T1000 (cell line): ENCODE data around the gene GM2A.
"Not testable (repeated sequence)": the region's sequence is repeated elsewhere in the genome, so short reads cannot be mapped to it uniquely, and the experiment has no call there.

Experiments
- DNase-seq: peaks from one replicate; lab custom pipeline; 2025; ENCODE audit warnings: mixed read lengths; lab: John Stamatoyannopoulos, UW

The GM2A gene

GRCh38 chr5:151288180-151288579 is 35.2 kb downstream of the GM2A start:
- no peak for DNase-seq

- DNase-seq: no peak
Measured at GRCh38 chr5:151293624-151294023, 40.6 kb downstream of the GM2A start.

- DNase-seq: no peak
Measured at GRCh38 chr5:151295138-151295537, 42.2 kb downstream of the GM2A start.

- no peak for DNase-seq
Measured at GRCh38 chr5:151295791-151296477, 42.9 kb downstream of the GM2A start.

- no peak for DNase-seq
Measured at GRCh38 chr5:151296478-151296830, 43.5 kb downstream of the GM2A start.

GRCh38 chr5:151296974-151297373 is 44.0 kb downstream of the GM2A start:
- no peak for DNase-seq

- no peak for DNase-seq
Measured at GRCh38 chr5:151298063-151298855, 45.3 kb downstream of the GM2A start.

GRCh38 chr5:151303666-151304065 is 50.7 kb downstream of the GM2A start, which contains the start of gene SLC36A3:
TSS of gene SLC36A3 (minus strand) at chr5:151303766. CDS start at chr5:151303354, 412 bp downstream.
- DNase-seq: no peak

GRCh38 chr5:151309266-151309665 is 56.3 kb downstream of the GM2A start:
- DNase-seq: not testable (repeated sequence)

- not testable (repeated sequence) for DNase-seq
Measured at GRCh38 chr5:151309821-151310220, 56.8 kb downstream of the GM2A start.

GRCh38 chr5:151310932-151311331 is 57.9 kb downstream of the GM2A start:
- DNase-seq: no peak

GRCh38 chr5:151312756-151313324 is 59.9 kb downstream of the GM2A start:
- no peak for DNase-seq

- DNase-seq: no peak
Measured at GRCh38 chr5:151313357-151313756, 60.4 kb downstream of the GM2A start.

- peak; percentile 6 for DNase-seq
Measured at GRCh38 chr5:151315998-151316597, 63.1 kb downstream of the GM2A start.

GRCh38 chr5:151317871-151318270 is 64.9 kb downstream of the GM2A start:
- DNase-seq: no peak

- DNase-seq: no peak
Measured at GRCh38 chr5:151318850-151319732, 66.1 kb downstream of the GM2A start.
